T-helper 22 cell (primary cell): ENCODE measurements around the gene AMOTL1.

Experiments used
- DNase-seq: peaks from one replicate; pipeline ENCODE4 v3.0.0-alpha.2; 2020; ENCODE audit warnings: low read depth

The AMOTL1 gene

DNA sequence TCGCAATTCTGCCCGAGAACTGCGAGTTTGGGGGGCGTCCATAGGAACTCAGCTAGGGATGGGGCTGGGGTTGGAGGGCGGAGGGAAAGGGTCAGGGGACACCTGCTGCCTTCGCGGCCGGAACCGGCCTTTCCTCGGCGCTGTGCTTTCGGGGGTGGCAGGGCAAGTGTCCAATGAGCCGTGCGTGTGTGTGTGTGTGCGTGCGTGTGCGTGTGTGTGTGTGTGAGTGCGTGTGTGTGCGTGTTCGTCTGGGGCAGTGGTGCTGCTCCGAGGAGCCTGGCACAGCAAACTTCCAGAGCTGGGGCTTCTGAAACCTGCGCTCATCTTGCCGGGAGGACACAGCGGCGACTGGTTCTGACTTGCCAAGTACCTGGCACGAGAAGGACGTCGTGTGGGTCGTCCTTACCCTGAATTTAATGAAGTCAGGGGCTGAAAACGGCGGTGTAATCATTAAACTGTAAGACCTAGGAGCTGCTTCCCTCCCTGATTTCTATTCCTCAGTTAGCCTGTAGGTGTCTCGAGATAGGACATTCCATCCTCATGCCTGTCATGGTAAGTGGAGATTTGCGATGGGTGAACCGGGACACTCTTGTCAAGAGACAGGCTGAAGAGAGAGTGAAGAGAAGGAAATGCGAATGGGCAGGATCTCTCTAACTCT is 27.0 kb upstream of the AMOTL1 start:
- DNase-seq: no peak

DNA sequence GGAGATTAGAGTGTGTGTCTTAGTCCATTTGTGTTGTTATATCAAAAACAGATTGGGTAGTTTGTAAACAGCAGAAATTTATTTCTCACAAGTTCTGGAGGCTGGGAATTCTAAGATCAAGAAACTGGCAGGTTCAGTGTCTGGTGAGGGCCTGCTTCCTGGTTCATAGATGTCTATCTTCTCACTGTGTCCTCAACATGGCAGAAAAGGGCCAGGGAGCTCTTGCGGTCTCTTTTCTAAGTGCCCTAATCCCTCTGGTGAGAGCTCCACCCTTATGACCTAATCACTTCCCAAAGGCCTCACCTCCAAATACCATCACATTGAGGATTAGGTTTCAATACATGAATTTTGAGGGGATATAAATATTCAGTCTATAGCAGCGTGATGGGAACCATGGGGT is 25.5 kb upstream of the AMOTL1 start:
- no peak for DNase-seq

DNA sequence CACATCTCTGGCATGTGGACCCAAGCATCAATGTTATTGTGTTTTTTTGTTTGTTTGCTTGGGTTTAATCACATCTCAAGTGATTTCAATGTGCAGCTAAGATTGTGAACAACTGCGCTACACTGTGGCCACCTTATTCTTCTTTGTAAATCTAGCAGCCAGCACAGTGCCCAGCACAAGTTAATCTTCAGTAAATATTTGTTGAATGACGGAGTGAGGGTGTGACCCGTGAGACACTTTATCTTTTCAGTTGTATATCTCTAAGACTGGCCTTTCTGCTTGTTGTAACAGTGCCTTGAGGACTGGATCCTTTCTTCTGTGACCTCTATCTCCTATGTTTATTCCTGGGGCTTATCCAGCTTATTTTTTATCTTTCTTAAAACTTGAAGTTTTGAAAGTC is 21.4 kb upstream of the AMOTL1 start:
- DNase-seq: no peak

DNA sequence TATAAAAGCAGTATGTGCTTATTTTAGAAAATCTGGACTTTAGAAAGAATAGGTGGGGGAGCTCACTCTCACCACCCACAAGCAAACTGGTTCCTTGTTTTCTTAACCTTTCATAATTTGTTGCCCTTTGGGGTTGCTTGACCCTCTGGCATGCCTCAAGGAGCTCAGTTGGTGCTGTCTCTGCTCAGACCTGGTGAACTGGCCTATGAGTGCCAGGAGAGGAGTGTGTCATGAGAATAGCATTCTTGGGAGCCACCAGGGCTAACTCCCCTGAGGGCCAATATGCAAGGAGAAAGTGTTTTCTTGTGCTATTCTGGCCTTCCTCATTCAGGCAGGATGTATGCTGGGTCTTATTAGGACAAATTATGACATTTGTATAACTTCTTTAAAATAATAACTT is 21.0 kb upstream of the AMOTL1 start:
- DNase-seq: no peak

DNA sequence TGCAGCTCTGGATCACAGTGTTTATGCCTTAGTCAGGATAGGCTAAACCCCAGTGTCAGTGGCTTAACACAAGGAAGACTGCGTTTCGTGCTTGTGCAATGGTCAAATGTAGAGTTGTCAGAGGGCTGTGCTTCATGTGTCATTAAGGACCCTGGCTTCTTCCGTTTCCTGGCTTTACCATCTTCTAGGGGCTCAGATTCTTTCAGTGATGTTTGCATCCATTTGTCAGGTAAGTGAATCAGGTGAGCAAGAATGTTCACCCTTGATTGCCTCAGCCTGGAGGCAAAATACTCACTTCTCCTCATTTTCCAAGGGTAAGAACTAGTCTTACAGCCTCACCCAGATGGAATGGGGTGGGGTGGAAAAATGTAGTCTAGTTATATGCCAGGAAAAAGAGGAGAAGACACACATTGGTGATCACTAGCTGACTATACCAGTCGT is 20.5 kb upstream of the AMOTL1 start:
- no peak for DNase-seq

DNA sequence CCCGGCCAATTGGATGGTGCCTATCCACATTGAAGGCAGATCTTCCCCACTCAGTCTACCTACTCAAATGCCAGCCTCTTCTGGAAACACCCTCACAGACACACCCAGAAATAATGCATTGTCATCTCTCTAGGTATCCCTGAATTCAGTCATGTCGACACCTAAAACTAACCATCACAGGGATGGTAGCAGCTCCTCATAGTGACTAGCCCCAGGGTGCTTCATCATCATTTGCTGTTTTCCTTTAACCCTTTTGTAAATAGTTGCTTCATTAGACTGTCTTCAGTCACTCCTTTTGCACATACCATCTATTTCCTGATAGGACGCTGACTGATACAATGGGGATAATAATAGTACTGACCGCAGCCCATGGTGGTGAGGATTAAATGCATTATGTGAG is 18.8 kb upstream of the AMOTL1 start:
- no peak for DNase-seq

DNA sequence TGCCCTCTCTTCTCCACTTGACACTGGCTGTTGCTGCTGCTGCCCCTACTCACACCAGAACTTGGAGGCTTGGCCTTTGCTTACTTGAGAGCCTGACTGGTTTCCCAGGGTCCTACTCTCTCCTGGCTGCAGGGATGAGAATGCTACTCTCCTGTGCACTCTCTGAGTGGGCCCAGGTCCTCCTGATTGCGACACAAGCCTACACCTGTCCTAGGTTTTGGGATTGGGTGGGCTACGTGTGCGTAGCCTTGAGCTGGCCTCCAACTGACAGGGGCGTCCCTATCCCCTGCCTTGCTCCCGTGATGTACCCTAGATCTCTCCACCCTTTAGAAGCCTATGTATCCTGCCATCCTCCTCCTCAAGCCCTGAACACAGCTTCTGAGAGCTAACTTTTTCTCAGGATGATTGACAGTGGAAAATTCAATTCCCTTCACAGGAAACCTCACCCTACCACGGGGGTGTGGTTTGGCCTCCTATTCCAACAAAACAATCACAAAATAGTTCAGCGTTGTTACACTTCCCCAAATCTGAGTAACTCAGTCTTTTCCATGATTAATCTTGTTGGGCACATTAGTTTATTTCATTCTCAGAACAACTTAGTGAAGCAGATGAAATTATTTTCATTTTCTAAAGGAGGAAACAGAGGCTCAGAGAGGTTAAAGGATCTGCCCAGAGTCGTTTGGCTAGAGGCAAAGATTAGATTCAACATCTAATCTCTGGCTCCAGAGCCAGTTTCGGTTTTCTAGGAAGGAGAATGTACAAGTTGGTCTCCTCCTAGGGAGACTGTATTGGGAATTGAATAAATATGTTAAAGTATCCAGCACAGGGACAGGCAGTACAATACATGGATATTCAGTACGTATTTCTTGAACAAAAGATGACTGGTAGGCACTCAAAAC is 17.6 kb upstream of the AMOTL1 start:
- DNase-seq: no peak

DNA sequence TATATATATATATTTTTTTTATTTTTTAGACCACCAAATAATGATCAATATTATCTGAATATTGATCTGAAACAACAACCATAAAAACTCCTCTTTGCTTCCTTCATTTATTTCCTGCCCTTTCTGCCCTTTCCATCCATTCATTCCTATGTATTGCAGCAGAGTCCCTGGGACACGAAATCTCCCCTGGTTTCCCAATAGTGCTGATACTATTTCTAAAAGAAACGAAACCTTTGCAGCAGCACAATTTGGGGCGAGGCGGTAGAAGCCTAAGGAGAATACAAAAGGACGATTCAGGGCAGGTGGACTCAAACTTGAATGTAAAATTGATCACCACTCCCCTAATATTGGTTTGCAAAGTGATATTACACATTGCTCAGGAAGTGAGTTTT is 16.9 kb upstream of the AMOTL1 start:
- no peak for DNase-seq

DNA sequence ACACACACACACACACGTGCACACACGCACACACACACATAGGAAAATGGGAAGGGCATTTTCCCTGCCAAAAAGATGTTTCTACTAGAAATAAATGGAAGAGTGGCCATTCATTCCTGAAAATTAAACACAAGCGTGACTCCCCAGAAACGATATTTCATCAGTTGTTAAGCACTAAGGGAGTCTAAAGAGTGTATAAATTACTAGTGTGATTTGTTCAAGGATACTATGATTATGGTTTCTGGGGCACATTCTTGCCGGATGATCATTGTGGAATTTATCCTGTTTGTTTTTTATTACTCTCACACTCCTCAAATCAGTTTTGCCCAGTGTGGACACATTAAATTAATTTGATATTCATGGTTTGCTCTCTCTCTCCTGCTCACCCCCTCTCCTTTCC is 16.4 kb upstream of the AMOTL1 start:
- no peak for DNase-seq

DNA sequence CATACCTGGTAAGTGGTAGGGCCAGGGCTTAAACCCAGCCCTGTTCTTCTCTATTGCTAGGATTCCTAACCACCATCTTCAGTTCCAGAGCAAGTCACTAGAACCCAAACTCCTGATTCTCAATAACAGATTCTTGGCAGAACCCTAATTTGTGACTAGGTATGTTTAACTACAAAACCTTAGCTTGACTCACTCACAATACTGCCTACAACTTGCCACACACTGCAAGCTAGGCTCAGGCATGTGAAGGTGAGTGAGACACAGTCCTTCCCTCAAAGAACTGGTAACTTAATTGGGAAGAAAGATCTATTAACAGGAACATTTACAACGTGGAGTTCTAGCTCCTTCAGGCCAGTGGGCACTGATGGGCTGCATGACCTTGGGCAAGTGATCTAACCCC is 14.5 kb upstream of the AMOTL1 start:
- DNase-seq: no peak

DNA sequence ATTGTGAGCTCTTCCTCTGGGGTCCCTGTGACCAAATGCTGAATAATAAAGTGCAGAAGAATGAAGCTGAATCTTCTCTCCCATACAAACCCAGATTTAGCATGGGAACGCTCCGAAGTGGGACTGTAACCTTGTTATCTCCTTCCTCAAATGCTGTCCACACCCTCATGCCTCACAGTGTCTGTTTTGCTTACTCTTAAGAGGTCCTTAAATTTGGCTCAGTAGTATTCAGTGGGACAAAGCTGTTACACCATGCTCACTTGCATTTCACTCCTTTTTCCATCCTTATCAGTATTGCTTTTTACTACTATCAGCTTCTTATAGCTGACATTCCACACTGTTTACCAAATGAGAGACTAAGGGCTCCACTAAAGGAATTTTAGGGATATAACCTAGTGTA is 13.8 kb upstream of the AMOTL1 start:
- DNase-seq: no peak

DNA sequence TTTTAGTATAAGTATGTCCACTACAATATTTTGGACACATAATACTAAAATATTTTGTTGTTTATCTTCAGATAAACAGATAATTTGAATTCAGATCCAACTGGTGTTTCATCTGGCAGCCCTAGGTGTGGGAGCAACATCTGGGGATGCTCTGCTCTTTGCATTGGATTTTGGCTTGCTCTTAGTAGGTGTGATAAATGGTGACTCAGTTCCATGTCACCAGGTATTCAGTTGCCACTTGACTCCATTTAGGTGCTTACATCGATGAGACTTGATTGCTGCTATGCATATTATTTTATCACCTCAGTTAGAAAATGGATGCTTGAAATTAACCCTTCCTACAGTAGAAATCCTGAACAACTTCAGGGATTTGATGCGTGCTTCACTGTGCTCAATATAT is 13.3 kb upstream of the AMOTL1 start:
- DNase-seq: no peak

DNA sequence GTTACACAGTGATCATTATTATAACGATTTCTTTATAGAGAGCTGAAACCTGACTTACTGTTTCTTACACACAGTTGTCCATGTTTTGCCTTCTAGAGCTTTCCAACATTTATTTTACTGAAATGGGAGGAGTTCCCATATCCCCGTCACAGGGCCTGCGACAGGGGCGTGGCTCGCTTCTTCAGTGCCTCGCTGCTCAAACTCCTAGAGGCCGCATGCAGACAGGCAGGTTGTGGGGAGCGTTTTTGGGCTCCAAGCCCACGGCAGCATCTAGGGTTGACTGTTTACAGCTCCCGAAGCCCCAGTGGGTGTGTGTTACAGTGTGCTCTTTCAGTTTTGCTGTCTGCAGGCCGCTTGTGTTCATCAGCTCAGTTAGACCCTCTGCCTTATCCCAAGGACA is 12.7 kb upstream of the AMOTL1 start:
- DNase-seq: no peak

DNA sequence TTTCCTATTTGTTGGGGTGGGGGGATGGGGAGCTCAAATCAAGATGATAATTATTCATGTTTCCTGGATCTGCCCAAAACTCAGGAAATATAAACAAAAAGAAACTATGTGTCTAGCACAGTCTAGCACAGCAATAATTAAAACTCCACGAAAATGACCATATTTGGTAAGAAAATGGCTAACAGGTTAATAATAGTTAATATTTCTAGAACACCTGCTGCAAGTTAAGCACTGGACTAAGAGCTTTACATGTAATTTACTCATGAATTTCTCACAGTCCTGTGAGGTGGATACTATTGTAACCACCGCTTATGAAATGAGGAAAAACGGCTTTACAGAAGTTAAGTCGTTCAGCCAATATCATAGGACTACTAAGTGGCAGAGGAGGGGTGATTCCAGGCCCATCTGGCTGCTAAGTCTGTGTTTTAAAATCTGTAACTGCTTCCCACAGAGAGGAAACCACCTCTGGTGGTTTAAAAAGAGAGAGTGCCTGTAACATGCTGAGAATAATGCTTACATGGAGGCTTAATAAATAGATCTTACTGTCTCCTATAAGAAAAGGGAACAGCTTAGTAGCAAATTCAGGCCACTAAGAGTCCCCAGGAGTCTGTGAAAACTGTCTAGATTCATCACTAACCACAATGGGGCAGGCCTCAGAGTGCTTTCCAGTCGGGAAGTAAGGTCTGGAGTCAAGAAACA is 11.0 kb upstream of the AMOTL1 start:
- DNase-seq: no peak

DNA sequence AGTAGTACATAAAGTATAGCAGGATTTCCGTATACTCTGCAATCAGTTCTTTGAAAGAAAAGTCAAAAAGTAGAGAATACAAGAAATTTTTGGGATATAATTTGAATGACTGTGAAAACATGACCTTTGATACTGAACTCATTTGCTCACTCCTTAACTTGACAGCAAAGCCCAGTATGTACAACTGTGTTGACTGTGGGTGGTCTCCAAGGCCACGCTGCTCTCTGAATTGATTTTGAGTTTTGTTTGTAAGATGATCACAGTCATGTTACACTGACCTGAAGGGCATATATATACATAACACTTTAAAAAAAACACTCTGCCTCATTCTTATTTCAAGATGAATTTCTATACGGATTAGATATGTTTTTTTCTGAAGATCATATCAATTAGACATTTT is 9.5 kb upstream of the AMOTL1 start:
- no peak for DNase-seq

DNA sequence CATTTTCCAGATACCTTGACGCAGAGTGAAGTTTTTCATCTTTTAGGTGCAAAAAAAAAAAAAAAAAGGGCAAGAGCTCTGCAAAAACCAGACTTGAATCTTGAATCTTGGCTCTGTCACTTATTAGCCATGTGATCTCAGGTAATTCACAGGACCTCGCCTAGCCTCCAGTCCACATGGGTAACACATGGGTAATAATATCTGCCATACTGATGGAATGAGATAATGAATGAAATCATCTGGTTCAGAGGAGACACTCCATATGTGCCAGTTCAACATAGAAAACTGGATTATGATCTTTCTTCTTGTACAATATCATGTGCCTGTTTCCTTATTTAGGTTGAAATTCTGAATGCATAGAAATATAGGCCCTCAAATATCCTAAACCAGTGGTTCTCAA is 8.6 kb upstream of the AMOTL1 start:
- DNase-seq: no peak

DNA sequence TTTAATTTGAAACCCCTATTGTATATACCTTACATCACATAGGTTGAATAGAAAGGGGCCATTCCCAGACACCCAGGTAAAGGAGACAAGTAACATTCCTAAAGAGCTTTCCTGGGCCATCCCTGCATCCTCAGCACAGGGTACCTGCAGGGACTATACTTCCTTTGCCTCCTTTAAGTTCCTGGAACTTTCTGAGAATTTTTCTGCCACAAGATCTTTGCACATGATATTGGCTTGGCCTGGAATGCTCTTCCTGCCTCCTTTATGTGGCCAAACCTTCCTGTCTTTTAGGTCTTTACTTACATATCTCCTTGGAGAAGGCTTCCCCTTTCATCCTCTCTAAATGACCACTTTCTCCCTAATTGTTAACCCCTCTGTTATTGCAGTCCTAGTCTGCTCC is 7.9 kb upstream of the AMOTL1 start:
- DNase-seq: no peak

DNA sequence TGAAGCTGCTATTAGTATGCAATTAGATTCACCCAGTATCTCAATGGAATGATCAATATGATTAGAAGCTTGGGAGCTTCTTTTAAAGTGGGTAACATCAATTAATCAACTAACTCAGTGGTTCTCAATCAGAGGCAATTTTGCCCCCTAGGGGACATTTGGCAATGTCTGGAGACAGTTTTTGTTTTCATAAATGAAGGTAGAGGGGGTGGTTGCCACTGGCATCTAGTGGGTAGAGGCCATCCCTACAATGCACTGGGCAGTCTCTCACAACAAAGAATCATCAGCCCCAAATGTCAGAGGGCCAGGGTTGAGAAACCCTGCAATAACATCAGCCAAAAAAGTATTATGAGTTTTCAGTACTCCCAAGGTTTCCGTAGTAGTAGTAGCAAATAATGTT is 5.9 kb upstream of the AMOTL1 start:
- DNase-seq: no peak

DNA sequence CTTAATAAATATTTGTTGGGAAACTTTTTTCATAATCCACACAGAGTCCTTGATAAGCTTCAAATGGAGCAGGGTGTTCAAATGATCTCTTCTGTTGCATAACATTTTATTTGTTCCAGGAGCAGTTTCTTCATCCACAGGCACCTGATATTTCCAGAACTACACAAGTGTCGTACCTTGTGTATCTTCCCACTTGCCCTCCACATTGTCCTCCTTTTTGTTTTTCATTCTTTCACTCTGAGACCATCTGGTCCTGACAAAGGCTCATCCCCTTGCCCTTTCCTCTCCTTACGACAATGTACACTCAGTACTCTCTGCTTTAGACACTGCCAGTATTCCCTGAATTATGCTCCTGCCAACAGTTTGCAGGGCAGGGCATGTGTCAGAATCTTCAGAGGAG is 5.2 kb upstream of the AMOTL1 start:
- no peak for DNase-seq

DNA sequence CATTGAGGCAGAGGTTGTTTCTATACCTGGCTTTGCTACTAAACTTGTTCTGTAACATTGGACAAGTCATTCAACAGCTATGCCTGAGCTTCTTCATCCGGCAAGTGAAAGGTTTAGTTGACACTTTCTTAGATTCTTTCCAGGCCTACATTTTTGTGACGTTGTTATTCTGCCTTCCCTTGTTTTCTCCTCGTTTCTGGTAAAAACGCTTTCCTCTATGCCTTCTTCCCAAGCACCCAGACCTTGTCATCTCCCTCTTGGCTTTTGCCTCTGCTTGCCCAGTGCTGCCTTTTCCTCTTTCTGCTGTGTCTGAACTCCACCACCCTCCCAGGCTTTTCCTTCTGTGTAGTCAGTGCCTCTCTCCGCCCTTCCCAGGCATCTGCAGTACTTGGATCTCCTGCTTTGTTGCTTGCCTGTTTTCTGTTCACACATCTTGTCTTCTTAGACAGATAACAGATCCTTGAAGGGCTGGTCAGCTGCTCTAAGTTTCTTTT is 1.4 kb upstream of the AMOTL1 start:
- DNase-seq: no peak

DNA sequence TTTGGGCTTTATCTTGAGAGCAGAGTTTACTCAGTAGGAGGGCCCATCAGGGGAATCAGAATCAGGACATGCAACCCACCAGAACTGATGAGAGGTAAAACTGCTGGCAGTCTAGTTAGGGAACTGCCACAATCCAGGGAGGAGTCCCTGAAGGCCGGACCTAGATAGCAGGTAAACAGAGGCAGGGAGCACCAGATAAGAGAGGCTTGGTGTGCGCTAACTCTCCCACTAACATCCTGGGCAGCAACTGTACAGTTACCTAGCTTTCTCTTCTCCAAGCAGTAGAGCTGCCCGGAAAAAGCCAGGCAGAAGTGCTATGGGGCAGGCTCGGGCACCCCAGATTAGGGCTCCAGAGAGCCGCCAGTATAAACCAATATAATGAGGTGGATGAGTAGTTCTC is 865 bp upstream of the AMOTL1 start:
- no peak for DNase-seq

DNA sequence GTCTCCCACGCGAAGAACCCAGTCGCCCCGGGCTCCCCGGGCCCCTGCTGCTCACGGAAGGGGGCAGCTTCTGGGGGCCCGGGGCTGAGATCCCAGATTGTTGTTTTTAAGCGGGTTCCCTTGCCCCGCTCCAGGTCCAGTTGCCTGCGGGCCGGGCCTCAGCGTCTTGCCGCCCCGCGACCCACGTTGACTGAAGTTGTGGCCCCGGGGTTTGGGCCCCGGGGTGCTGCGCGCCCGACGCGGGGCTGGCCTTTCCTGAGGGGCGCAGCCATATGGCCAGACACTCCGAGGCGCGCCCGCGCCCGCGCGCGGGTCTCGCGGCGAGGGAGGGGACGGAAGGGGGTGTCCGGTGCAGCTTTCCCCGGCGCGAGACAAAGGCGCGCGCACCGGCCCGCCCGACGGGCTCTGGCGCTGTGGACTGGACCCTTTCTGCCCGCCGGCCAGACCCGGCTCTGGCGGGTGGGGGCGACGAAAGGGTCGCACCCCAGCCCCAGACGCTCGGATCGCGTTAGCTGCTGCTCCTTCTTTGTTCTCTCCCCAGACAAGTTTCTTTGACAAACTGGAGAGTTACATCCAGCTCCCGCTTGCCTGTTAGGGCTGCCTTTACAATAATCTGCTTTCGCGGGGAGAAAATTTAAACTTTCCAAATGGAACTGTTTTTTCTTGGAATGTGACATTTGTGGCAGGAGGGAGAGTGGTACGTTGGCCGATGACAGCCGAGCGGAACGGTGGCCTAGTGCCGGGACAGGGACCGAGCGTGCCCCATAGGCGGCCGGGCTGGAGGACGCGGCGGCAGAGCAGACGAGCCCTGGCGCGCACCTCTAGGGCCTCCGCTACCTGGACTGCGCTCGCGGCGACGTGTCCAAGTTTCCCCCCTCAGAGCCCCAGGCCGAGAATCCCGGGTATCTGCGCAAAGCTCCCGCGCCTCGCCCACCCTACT is 716 bp downstream of the AMOTL1 start:
- DNase-seq: no peak
